K562 (cell line): ENCODE data around the gene FKRP. TPM values are rescaled to one million over a fixed set of nuclear protein-coding genes. Genes with fewer than 3 reads are reported as not detected.

Experiments used
- BRCA1 ChIP-seq, 2 experiments: fragments of 450-650 bp in 1 of 2; sonication (generic) in 1 of 2; formaldehyde crosslinking in 1 of 2; IDR thresholded peaks; 2 replicates each; pipeline versions ENCODE4 v1.5.0 to v1.6.1; 2017 to 2020; ENCODE audit warnings: mild to moderate bottlenecking in 1 of 2, missing genetic modification reagents in 1 of 2
- CREB5 ChIP-seq: fragments of 250-450 bp; sonication (Bioruptor Pico); IDR thresholded peaks from 2 replicates; pipeline ENCODE4 v1.5.0; 2020; ENCODE audit warnings: mild to moderate bottlenecking
- FOXA1 ChIP-seq: fragments of 450-650 bp; IDR thresholded peaks from 2 replicates; pipeline ENCODE4 v1.6.1; 2016; ENCODE audit warnings: mild to moderate bottlenecking, borderline replicate concordance
- HCFC1 ChIP-seq: IDR thresholded peaks from 2 replicates; pipeline ENCODE4 v1.6.1; 2012; ENCODE audit warnings: low read depth, low read length, improper control_type of control experiment
- KDM2B ChIP-seq: fragments of 250-450 bp; sonication (Bioruptor Pico); IDR thresholded peaks from 2 replicates; pipeline ENCODE4 v1.8.0; 2021; ENCODE audit warnings: mild to moderate bottlenecking, moderate library complexity
- MTA1 ChIP-seq: fragments of 450-650 bp; IDR thresholded peaks from 2 replicates; pipeline ENCODE4 v1.6.1; 2017; ENCODE audit warnings: borderline replicate concordance
- PHB ChIP-seq: fragments of 250-450 bp; sonication (Bioruptor Pico); IDR thresholded peaks from 2 replicates; pipeline ENCODE4 v1.5.0; 2021
- POLR2B ChIP-seq: fragments of 450-650 bp; IDR thresholded peaks from 2 replicates; pipeline ENCODE4 v1.6.1; 2018; ENCODE audit warnings: low read depth; ENCODE audit not compliant: partially characterized antibody
- PURB ChIP-seq: sonication (generic); formaldehyde crosslinking; IDR thresholded peaks from 2 replicates; pipeline ENCODE4 v1.9.0; 2021; ENCODE audit warnings: low read depth, mild to moderate bottlenecking, missing genetic modification reagents
- SAFB2 ChIP-seq: fragments of 200-400 bp; formaldehyde crosslinking; IDR thresholded peaks from 2 replicates; pipeline ENCODE4 v1.6.1; 2018; ENCODE audit warnings: borderline replicate concordance, low read length, low read depth, moderate library complexity; ENCODE audit not compliant: severe bottlenecking
- SMARCE1 ChIP-seq: fragments of 450-650 bp; IDR thresholded peaks from 2 replicates; pipeline ENCODE4 v1.7.1; 2016; ENCODE audit warnings: mild to moderate bottlenecking
- SP2 ChIP-seq: IDR thresholded peaks from 2 replicates; pipeline ENCODE4 v1.6.1; 2011; ENCODE audit warnings: mild to moderate bottlenecking, low read depth, low read length, moderate library complexity; ENCODE audit not compliant: poor library complexity, severe bottlenecking; ENCODE audit errors: extremely low read depth
- TRIM28 ChIP-seq: fragments of 450-650 bp; IDR thresholded peaks from 2 replicates; pipeline ENCODE4 v1.6.1; 2017
- TSC22D4 ChIP-seq: fragments of 450-650 bp; IDR thresholded peaks from 2 replicates; pipeline ENCODE4 v1.6.1; 2016; ENCODE audit warnings: missing genetic modification characterization, missing biosample characterization, control low read depth
- ZFX ChIP-seq: sonication (generic); formaldehyde crosslinking; IDR thresholded peaks from 2 replicates; pipeline ENCODE4 v1.8.0; 2022; ENCODE audit warnings: mild to moderate bottlenecking, missing genetic modification reagents, moderate library complexity
- ZNF384 ChIP-seq: IDR thresholded peaks from 2 replicates; pipeline ENCODE4 v1.6.1; 2012; ENCODE audit warnings: low read depth, low read length, improper control_type of control experiment
- ZNF395 ChIP-seq: fragments of 200-800 bp; sonication (Bioruptor generic); IDR thresholded peaks from 2 replicates; pipeline ENCODE4 v1.6.1; 2017; ENCODE audit warnings: missing genetic modification characterization, missing compliant biosample characterization
- ZNF408 ChIP-seq: fragments of 250-450 bp; sonication (Bioruptor Pico); IDR thresholded peaks from 2 replicates; pipeline ENCODE4 v1.4.0; 2020; ENCODE audit warnings: low read depth, mild to moderate bottlenecking, moderate library complexity
- ZSCAN29 ChIP-seq: fragments of 450-650 bp; IDR thresholded peaks from 2 replicates; pipeline ENCODE4 v1.6.1; 2017
- polyA plus RNA-seq, 8 experiments: library from polyadenylated mRNA; depleted of rRNA in 4 of 8; stranded (reverse) in 5 of 8; unstranded in 3 of 8; fragments of >200 nt; fragmentation: Nextera tagmentation in 2 of 8; fragmentation: Illumina TruSeq in 1 of 8; extraction: Ambion mirVana in 2 of 8; extraction: Trizol in 1 of 8; gene quantifications; 2 replicates each; pipeline versions ENCODE4 v1.2.1 to v1.2.3, GENCODE V29; 2011 to 2014; ENCODE audit warnings: inconsistent platforms in 1 of 8, missing spikeins in 1 of 8
- total RNA-seq, 7 experiments: library from RNA; depleted of rRNA in 6 of 7; stranded (reverse); fragments of >200 nt in 6 of 7; fragmentation: Illumina TruSeq in 2 of 7; extraction: Trizol in 2 of 7; gene quantifications; 2 replicates each; pipeline versions ENCODE4 v1.2.1 to v1.2.3, GENCODE V29; 2011 to 2021; ENCODE audit warnings: low replicate concordance in 1 of 7
- TF ChIP-seq, protein P1 (sequence below): fragments of 250-450 bp; sonication (Bioruptor Pico); IDR thresholded peaks from 2 replicates; pipeline ENCODE4 v1.5.0; 2020; ENCODE audit warnings: mild to moderate bottlenecking, borderline replicate concordance
- TF ChIP-seq, protein P2 (sequence below): fragments of 450-650 bp; IDR thresholded peaks from 2 replicates; pipeline ENCODE4 v1.6.1; 2016
- TF ChIP-seq, protein P3 (sequence below), 2 experiments: fragments of 250-450 bp in 1 of 2; fragments of 450-650 bp in 1 of 2; sonication (Bioruptor Pico) in 1 of 2; IDR thresholded peaks; 2 replicates each; pipeline versions ENCODE4 v1.6.1 to v1.8.0; 2016 to 2021; ENCODE audit warnings: mild to moderate bottlenecking in 2 of 2, moderate library complexity in 2 of 2, missing compliant biosample characterization in 1 of 2, missing genetic modification characterization in 1 of 2

FKRP gene
- total and polyA plus RNA-seq, 9 of the 15 experiments (the other 6 are each of a cell fraction or from before 2014, with no cell fraction given) = 0.68 to 16.1 (median 6.5) TPM

DNA sequence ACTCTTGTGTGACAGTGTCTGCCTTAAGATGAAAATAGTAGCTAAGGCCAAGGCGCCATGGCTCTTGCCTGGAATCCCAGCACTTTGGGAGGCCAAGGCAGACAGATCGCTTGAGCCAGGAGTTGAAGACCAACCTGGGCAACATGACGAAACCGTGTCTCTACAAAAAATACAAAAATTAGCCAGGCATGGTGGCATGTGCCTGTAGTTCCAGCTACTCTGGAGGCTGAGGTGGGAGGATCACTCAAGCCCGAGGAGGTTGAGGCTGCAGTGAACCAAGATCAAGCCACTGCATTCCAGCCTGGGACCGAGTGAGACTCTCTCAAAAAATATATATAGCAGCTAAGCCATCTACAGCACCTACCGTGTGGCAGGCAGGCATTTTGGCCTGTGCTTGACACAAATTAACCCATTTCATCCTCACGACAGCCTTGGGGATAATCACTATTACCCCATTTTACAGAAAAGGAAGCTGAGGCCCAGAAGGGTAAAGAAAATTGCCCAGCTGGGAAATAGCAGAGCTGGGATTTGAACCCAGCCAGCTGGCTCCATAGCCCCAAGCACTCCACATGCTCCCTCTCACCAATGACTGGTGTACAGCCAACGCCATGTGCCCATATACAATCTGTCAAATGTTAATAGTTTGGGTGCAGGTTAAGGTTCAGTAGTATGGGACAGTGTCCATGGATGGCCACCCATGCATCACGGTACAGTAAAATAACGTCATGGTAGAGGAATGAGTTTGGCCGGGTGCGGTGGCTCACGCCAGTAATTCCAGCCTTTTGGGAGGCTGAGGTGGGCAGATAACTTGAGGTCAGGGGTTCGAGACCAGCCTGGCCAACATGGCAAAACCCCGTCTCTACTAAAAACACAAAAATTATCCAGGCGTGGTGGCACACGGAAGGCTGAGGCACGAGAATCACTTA is 39.5 kb downstream of the FKRP start (continued):
- TF ChIP-seq CREB5 (CRISPR knock-in tag) (no peak), SAFB2 (no peak), HCFC1 (no peak), KDM2B (CRISPR knock-in tag) (no peak), PURB (CRISPR knock-in tag) (no peak), PHB (no peak), TRIM28 (no peak), ZSCAN29 (no peak), SMARCE1 (no peak), FOXA1 (no peak), ZNF408 (CRISPR knock-in tag) (no peak), BRCA1 (IDR thresholded peaks at IDR 0.05) (no peak), BRCA1 (CRISPR knock-in tag; IDR thresholded peaks at IDR 0.05) (no peak), TSC22D4 (no peak), POLR2B (peak; percentile 11), ZNF384 (no peak), ZFX (CRISPR knock-in tag) (no peak), SP2 (no peak), MTA1 (no peak), ZNF395 (CRISPR knock-in tag) (no peak)
- TF ChIP-seq, protein P1, sequence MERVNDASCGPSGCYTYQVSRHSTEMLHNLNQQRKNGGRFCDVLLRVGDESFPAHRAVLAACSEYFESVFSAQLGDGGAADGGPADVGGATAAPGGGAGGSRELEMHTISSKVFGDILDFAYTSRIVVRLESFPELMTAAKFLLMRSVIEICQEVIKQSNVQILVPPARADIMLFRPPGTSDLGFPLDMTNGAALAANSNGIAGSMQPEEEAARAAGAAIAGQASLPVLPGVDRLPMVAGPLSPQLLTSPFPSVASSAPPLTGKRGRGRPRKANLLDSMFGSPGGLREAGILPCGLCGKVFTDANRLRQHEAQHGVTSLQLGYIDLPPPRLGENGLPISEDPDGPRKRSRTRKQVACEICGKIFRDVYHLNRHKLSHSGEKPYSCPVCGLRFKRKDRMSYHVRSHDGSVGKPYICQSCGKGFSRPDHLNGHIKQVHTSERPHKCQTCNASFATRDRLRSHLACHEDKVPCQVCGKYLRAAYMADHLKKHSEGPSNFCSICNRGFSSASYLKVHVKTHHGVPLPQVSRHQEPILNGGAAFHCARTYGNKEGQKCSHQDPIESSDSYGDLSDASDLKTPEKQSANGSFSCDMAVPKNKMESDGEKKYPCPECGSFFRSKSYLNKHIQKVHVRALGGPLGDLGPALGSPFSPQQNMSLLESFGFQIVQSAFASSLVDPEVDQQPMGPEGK = no peak
- TF ChIP-seq, protein P2, sequence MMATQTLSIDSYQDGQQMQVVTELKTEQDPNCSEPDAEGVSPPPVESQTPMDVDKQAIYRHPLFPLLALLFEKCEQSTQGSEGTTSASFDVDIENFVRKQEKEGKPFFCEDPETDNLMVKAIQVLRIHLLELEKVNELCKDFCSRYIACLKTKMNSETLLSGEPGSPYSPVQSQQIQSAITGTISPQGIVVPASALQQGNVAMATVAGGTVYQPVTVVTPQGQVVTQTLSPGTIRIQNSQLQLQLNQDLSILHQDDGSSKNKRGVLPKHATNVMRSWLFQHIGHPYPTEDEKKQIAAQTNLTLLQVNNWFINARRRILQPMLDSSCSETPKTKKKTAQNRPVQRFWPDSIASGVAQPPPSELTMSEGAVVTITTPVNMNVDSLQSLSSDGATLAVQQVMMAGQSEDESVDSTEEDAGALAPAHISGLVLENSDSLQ = no peak; the same call in 1 of the 2 replicates
- TF ChIP-seq, protein P3, sequence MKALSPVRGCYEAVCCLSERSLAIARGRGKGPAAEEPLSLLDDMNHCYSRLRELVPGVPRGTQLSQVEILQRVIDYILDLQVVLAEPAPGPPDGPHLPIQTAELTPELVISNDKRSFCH (CRISPR knock-in tag; IDR thresholded peaks at IDR 0.05) = no peak
- TF ChIP-seq, protein P3 (tag; IDR thresholded peaks at IDR 0.05) = no peak
